Fibroblast of skin of scalp (primary cell): ENCODE measurements around the gene WDR7. TPM values are rescaled to one million over a fixed set of nuclear protein-coding genes. Genes with fewer than 3 reads are reported as not detected.

Experiments
- DNase-seq: peaks from one replicate; pipeline ENCODE4 v3.0.0-alpha.2; 2013
- polyA plus RNA-seq, 2 experiments: library from polyadenylated mRNA; unstranded; fragments of 120-200 nt; gene quantifications; one replicate each; pipeline ENCODE4 v1.2.1, GENCODE V29; 2013; ENCODE audit not compliant: insufficient read length in 2 of 2

The WDR7 gene
- polyA plus RNA-seq (2013, experiment 1 of 2; ENCODE audit: insufficient read length): 6.6 TPM
- polyA plus RNA-seq (2013, experiment 2 of 2; ENCODE audit: insufficient read length): 7.2 TPM

DNA sequence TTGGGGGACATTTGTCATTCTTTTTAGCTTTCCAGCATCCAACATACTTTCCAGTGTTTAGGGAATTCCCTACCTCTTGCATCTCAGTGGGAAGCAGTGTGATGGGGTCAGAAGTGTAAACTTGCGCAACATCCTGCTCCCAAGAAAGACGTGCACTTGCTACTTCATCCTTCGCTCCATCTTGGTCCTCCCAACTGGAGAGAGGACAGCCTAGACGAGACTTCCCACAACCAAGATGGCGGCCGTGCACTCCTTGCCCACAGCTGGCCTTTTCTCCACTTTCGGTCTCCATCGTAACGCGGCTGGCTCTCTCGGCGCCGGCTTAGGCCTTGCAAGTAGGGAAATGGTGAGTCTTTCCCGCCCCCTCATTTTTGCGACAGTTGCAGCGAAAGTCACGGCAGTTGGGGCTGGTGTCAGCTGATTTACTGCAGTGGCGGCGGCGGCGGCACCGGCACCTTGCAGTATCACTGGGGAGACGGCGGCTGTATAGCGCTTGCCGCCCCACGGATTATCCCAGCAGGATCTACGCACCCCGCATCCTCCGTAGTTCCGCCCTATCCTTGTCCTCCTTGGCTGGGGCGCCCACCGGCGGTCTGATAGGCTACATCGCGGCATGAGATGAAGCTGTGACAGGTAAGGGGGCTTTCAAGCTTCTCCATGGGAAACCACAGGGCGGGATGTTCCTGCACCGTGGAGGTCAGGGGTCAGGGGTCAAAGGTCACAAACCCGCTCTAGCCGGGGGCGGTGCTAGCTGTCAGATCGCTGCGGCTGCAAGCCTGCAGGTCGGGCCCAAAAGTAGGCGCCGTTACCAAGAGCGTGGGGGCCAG lies at the start of gene WDR7:
Gene WDR7 (plus strand): TSS at position 416 of the 827 bp plus-strand sequence. CDS start 21,157 bp downstream, outside the sequence.
- peak; percentile 99 for DNase-seq

DNA sequence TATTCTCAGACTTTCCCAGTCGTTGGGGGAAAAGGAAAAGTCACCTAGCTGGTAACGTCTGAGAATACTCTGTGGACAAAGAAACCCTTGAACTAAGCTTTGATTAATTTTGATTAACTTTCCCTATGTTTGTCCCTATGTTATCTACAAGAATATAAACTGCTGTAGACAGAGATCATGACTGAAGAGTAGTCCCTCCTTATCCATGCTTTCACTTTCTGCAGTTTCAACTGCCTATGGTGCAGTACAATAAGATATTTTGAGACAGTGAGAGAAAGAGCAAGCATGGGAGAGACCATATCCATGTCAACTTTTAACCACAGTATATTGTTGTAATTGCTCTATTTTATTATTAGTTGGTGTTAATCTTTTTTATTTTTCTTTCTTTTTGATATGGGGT lies 44.5 kb upstream of the WDR7 start:
- no peak for DNase-seq

GRCh38 chr18:56615738-56616520 lies 35.2 kb upstream of the WDR7 start:
- no peak for DNase-seq

DNA sequence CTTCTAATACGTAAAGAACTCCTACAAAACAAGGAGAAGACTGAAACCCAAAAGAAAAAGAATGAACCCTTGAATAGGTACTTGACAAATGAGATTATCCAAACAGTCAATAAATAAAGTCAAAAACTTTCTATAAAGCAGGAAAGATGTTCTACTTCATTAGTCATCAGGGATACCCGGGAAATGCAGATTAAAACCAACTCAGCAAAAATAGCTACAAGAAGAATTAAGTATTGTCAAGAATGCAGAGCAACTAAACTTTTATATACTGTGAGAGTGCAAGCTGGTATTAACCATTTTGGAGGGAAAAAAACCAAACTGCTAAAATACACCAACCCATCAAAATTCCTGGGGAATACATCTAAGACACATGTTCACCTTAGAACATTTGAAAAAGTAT lies 23.2 kb upstream of the WDR7 start:
- no peak for DNase-seq

- DNase-seq: no peak
Measured at GRCh38 chr18:56632070-56633022, 18.8 kb upstream of the WDR7 start.

DNA sequence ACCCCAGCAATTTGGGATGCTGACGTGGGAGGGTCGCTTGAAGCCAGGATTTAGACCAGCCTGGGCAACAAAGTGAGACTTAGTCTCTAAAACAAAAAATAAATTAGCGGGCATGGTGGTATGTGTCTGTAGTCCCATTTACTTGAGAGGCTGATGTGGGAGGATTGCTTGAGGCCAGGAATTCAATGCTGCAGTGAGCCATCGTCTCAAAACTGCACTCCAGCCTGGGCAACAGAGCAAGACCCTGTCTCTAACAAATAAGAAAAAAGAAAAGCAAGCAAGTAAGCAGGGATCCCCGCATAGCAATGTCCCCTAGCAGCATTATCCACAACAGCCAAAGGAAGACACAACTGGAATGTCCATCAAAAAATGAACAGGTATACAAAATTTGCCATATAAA lies 16.2 kb upstream of the WDR7 start:
- no peak for DNase-seq

DNA sequence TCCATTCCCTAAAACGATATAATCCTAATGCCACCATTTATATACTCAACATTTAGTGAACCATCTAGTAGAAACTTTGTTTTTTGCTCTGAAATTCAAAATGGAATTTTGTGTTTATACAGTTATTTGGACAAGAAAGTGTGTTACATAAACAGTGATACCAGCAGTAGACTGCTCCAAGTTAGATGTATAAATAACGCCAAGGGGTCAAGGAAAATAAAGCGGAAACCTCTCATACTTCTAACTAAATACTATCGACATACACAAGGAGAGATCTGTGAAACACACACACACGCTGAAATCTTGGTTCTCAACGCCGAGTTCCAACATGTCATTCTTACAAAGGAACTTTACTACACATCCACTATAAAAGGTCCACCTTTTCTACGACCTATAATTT lies 14.0 kb upstream of the WDR7 start:
- DNase-seq: no peak

DNA sequence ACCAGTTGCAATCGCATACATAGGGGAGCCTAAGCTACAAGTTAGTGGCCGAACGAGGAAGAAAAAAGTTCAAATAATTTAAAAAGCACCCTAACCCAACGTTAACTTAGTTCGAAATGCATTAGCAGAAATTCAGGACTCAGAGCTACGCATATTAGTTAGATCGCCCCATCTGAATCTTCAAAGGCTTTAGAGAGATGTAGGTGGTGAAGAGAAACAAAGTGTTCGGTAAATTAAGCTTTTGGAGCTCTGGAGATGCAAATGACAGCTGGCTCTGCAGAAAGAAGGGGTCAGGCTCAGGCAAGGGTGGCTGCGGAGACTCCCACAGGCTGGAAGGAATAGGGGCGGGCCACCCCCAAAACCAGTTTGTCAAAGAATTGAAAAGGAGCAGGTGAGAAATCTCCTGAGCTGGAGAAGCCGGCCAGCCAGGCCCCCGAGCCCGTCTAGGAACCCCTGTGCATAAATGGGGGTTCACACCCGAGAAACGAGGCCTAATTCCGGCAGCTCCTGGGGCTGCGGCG lies 13.4 kb upstream of the WDR7 start:
- no peak for DNase-seq

DNA sequence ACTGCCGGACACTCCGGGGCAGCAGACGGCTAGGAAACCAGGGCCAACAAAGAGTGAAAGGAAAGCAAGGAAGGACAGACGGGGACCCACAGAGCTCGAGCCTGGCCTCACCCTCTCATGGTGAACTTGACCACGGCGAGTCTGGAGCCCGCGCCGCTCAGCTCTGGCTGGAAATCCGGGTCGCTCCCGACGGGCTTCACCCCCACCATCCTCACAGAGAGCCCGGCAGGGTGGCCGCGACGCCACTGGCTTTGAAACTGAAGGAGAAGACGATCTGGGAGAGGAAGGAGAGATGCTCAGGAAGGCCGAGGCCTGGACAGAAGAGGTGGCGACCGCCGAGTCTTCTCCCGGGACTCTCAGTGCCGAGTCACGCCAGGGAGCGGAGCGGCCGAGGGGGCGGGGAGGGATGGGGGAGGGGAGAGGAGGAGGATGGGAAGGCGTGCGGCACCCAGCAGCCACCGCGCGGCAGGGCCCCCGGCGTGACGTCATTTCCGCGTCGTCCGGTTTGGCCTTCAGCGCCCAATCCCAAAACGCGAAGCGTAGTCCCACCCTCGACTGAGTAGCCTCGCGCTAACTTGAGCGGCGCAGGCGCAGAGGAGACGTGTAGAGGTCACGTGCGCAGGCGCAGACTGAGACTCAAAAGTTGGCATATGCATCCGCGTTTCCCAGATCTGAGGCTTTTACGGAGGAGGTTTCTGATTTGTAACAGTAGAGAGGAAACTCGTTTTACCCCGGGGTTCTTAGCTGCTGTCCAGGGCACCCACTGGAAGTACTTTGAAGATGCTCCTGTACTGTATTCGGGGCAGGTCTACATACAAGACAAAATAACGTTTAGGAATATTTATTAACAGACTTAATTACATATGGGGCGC lies 12.7 kb upstream of the WDR7 start, which contains the start of gene TXNL1:
Gene TXNL1 (minus strand): TSS at position 361 of the 872 bp plus-strand sequence. CDS start 152 bp downstream, at position 209.
- peak; percentile 99 for DNase-seq

DNA sequence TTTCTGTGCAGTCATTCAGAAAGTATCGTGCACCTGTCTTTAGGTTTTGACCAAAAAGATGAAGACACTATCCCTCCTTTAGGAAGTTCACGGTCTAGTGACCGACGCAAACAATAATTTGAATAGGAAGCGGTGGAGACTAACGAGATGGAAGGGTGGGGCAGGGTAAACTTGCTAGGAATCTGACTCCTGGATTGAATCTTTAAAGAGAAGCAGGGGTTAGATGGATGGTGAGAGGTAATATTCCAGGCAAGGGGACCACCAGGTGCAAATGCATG lies 12.1 kb upstream of the WDR7 start:
- no peak for DNase-seq

DNA sequence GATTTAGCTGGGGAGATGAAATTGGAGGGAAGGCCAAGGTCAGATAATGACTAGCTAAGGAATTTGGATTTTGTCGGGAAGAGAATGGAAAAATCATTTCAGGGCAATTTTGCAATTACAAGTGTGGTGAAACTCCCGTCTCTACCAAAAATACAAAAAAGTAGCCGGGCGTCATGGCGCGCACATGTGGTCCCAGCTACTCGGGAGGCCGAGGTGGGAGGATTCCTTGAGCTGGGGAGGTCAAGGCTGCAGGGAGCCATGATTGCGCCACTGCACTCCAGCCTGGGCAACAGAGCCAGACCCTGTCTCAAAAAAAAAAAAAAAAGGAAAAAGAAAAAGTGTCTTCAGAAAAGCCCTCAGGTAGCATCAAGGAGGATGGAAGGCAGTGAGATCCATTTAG lies 11.6 kb upstream of the WDR7 start:
- no peak for DNase-seq

DNA sequence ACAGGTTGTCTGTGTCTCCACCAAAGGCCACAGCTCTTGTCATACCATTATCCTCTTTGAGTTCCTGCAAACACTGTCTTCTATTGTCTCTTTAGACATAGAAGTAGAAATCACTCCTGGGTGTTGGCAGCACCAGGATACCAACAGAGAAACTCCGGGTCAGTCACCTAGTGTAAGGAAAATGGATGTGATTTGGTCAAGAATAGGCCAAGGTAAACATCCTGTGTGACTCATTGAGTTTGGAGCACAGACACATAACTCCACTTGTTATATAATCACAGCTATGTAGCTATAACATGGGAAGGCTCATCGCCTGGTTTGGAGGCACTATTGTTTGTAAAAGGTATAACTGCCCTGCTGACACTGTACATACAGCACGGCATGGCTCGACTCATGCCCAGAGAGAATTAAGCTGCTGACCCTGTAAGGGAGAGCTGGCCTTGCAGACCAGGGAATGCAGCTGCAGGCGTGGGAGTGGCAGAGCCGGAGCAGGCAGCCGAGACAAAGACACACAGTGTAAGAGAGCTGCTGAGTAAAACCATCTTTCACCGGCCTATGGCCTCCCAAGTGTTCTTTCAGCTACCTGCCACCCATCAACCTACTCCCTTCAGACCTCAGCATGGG lies 9.3 kb upstream of the WDR7 start:
- DNase-seq: peak; percentile 10

- no peak for DNase-seq
Measured at GRCh38 chr18:56643381-56643780, 7.8 kb upstream of the WDR7 start.

- DNase-seq: no peak
Measured at GRCh38 chr18:56645415-56646016, 5.6 kb upstream of the WDR7 start.

- no peak for DNase-seq
Measured at GRCh38 chr18:56647071-56647470, 4.1 kb upstream of the WDR7 start.

GRCh38 chr18:56647951-56648893 lies 2.9 kb upstream of the WDR7 start:
- DNase-seq: peak; percentile 3

- no peak for DNase-seq
Measured at GRCh38 chr18:56649996-56650395, 1.2 kb upstream of the WDR7 start.

GRCh38 chr18:56651771-56652092 lies 573 bp downstream of the WDR7 start:
- DNase-seq: no peak

- no peak for DNase-seq
Measured at GRCh38 chr18:56652802-56653201, 1.6 kb downstream of the WDR7 start.
